ENCODE measurements around the gene PEBP1.

PEBP1 gene

GRCh38 chr12:118107694-118108093 is 28.2 kb upstream of the PEBP1 start:
- TF ChIP-seq CTCF (IDR thresholded peaks at IDR 0.05; ENCODE audit: control extremely low read depth, extremely low read depth, low read depth, missing control alignments), result no peak
- ChIA-PET POLR2A (no interaction called here), CTCF (interaction anchor here (1.2 to 2.3 kb wide), 4 partner anchors 10 to 270 kb away, joined by 3 to 13 read pairs (median 4); no protein-coding TSS in a partner anchor)
- no peak for DNase-seq (ENCODE audit: extremely low spot score)

GRCh38 chr12:118109088-118109487 is 26.8 kb upstream of the PEBP1 start:
- CTCF ChIA-PET, result interaction anchor here (0.9 to 2.3 kb wide), 5 partner anchors 12 to 268 kb away, joined by 3 to 13 read pairs (median 4); no protein-coding TSS in a partner anchor
- TF ChIP-seq CTCF (IDR thresholded peaks at IDR 0.05; ENCODE audit: control extremely low read depth, extremely low read depth, low read depth, missing control alignments), result no peak
- POLR2A ChIA-PET, result no interaction called here

GRCh38 chr12:118119449-118119879 is 16.5 kb upstream of the PEBP1 start:
- no peak for TF ChIP-seq CTCF (IDR thresholded peaks at IDR 0.05; ENCODE audit: control extremely low read depth, extremely low read depth, low read depth, missing control alignments)
- CTCF ChIA-PET, result interaction anchor here (0.9 to 8.4 kb wide), 10 partner anchors 9 to 271 kb away, joined by 3 to 118 read pairs (median 3); partner anchors contain the start of genes PEBP1 and SUDS3
- POLR2A ChIA-PET, result interaction anchor here (0.6 to 0.7 kb wide), 3 partner anchors 8 to 265 kb away, joined by 3 to 6 read pairs (median 4); no protein-coding TSS in a partner anchor
- DNase-seq (ENCODE audit: extremely low spot score), result no peak

More at GRCh38 chr12:118109088-118109487, 26.8 kb upstream of the PEBP1 start:
- DNase-seq (ENCODE audit: extremely low spot score), result no peak

GRCh38 chr12:118120579-118121363 is 15.2 kb upstream of the PEBP1 start:
- peak; percentile 86 for DNase-seq (ENCODE audit: extremely low spot score)
- POLR2A ChIA-PET, result no interaction called here
- TF ChIP-seq CTCF (IDR thresholded peaks at IDR 0.05; ENCODE audit: control extremely low read depth, extremely low read depth, low read depth, missing control alignments), result peak; percentile 56
- CTCF ChIA-PET, result interaction anchor here (0.7 to 8.4 kb wide), 37 partner anchors 8 to 916 kb away, joined by 3 to 118 read pairs (median 4); partner anchors contain the start of genes PEBP1 and SUDS3

- TF ChIP-seq CTCF (IDR thresholded peaks at IDR 0.05; ENCODE audit: control extremely low read depth, extremely low read depth, low read depth, missing control alignments), result no peak
- ChIA-PET CTCF (interaction anchor here (1.3 to 8.4 kb wide), 7 partner anchors 9 to 255 kb away, joined by 3 to 118 read pairs (median 5); partner anchors contain the start of gene SUDS3), POLR2A (no interaction called here)
- no peak for DNase-seq (ENCODE audit: extremely low spot score)
Observed at GRCh38 chr12:118122264-118122663, 13.7 kb upstream of the PEBP1 start.

GRCh38 chr12:118124333-118124874 is 11.5 kb upstream of the PEBP1 start:
- CTCF ChIA-PET, result interaction anchor here (1.1 to 8.4 kb wide), 3 partner anchors 12 to 252 kb away, joined by 3 to 118 read pairs (median 3); partner anchors contain the start of genes PEBP1 and SUDS3
- no peak for DNase-seq (ENCODE audit: extremely low spot score)
- TF ChIP-seq CTCF (IDR thresholded peaks at IDR 0.05; ENCODE audit: control extremely low read depth, extremely low read depth, low read depth, missing control alignments), result no peak
- POLR2A ChIA-PET, result no interaction called here
